ENCODE measurements around the gene KLF16. TPM values are rescaled to one million over a fixed set of nuclear protein-coding genes. Genes with fewer than 3 reads are reported as not detected.

The KLF16 gene
- total and polyA plus RNA-seq, 9 of the 15 experiments (the other 6 are each of a cell fraction or from before 2014, with no cell fraction given): 0.04 to 60.4 (median 6.8) TPM

DNA sequence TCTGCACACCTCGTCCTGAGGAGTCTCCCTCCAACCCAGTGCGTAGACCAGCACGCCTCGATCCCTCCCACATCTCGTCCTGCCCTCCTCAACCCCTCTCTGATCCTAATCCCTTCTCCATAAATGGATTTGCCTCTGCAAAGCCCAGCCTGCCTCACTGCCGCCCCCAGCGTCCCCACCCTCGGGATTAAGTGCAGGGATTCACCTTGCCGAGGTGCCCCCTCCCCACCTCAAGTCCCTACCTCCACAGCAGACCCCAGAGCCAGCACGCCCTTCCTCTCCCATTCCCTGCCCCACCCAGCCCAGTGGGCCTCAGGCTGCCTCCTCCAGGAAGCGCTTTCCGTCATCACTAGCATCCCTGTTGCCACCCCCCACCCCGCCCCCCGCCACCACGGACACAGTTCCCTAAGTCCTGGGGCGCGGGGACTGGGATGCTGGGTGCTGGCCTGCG is 4.0 kb downstream of the KLF16 start:
- BruUV-seq (replicated peaks): no TSS peak
- FAIRE-seq: peak; percentile 70
- H3K9me3 ChIP-seq (replicated peaks; ENCODE audit: control insufficient read depth, insufficient read depth, low read depth, low read length): no peaks in the 10 kb centered on the region
- H3K9me1 ChIP-seq (ENCODE audit: control insufficient read depth, insufficient read depth, low read length): peaks cover 5% of the 10 kb centered on the region
- H4K20me1 ChIP-seq (replicated peaks; ENCODE audit: control insufficient read depth, insufficient read depth, low read length): peaks cover 30% of the 10 kb centered on the region
- H3K79me2 ChIP-seq (ENCODE audit: control insufficient read depth, insufficient read depth, low read length): peaks cover 86% of the 10 kb centered on the region
- ChIA-PET POLR2A (no interaction called here), CTCF (ENCODE audit: low intra/inter-chr PET ratio) (no interaction called here)
- no peaks in the 10 kb centered on the region for H3K27me3 ChIP-seq (ENCODE audit: control insufficient read depth in 2 of 2, insufficient read depth in 2 of 2, low read length in 2 of 2)
- peak overlapping the region in 1 of 2 experiments; percentile 97; a peak in 2 of 4 replicates for H3K9ac ChIP-seq (ENCODE audit: insufficient read depth in 1 of 2, low read depth in 2 of 2, low read length in 2 of 2)
- intact Hi-C loops (cut with micrococcal nuclease): no loop called here
- ATAC-seq: no peak
- H3K4me1 ChIP-seq (replicated peaks in 1 of 2; ENCODE audit: control insufficient read depth in 2 of 2, insufficient read depth in 2 of 2, low read length in 2 of 2): peaks cover 53 to 83% of the 10 kb centered on the region in 2 experiments
- peak overlapping the region; percentile 58; the same call in 1 of the 3 replicates for H3K27ac ChIP-seq (ENCODE audit: extremely low read depth, low read depth, low read length)
- in situ Hi-C loops (cut with MboI): no loop called here
- H2AFZ ChIP-seq (ENCODE audit: low read depth, low read length): no peak overlapping the region
- H3K36me3 ChIP-seq (ENCODE audit: control insufficient read depth, insufficient read depth, low read length): peaks cover 2% of the 10 kb centered on the region; the same call in 1 of the 3 replicates
- H3K4me2 ChIP-seq (ENCODE audit: insufficient read depth, low read length): peak overlapping the region; percentile 82
- WGBS (ENCODE audit: insufficient coverage, low coverage, missing lambda C conversion rate): 12% methylated on average over 12 of the region's 18 CpGs
- peak in 1 of 4 experiments; percentile 54 for DNase-seq (ENCODE audit: extremely low read depth in 1 of 4, low spot score in 3 of 4)
- peak overlapping the region; percentile 95; the same call in 1 of the 2 replicates for H3K4me3 ChIP-seq
- TF ChIP-seq GABPB1 (CRISPR knock-in tag; IDR thresholded peaks at IDR 0.05) (no peak), EHMT2 (IDR thresholded peaks at IDR 0.05) (no peak), EZH2 (IDR thresholded peaks at IDR 0.05; ENCODE audit: borderline replicate concordance, low read depth, low read length) (no peak), MAFK (IDR thresholded peaks at IDR 0.05; ENCODE audit: low read length) (no peak), BDP1 (IDR thresholded peaks at IDR 0.05; ENCODE audit: insufficient read depth, insufficient read length) (no peak), PURB (CRISPR knock-in tag; IDR thresholded peaks at IDR 0.05; ENCODE audit: low read depth) (no peak), BACH1 (tag; IDR thresholded peaks at IDR 0.05) (no peak), HNRNPH1 (optimal IDR thresholded peaks at IDR 0.05; ENCODE audit: low read depth, low read length) (no peak), NR2C1 (IDR thresholded peaks at IDR 0.05) (no peak), NR2C1 (tag; IDR thresholded peaks at IDR 0.05) (no peak), TRIM28 (IDR thresholded peaks at IDR 0.05) (no peak), POLR2A (conservative IDR thresholded peaks at IDR 0.05) (no peak), CREB5 (CRISPR knock-in tag; IDR thresholded peaks at IDR 0.05) (no peak), RBBP5 (IDR thresholded peaks at IDR 0.05; ENCODE audit: borderline replicate concordance, insufficient read depth, low read length, poor library complexity, severe bottlenecking) (peak; percentile 17), KLF13 (tag; IDR thresholded peaks at IDR 0.05; ENCODE audit: borderline replicate concordance, low read depth) (no peak), ZEB2 (IDR thresholded peaks at IDR 0.05) (peak; percentile 30; the same call in 1 of the 2 replicates), KAT7 (CRISPR knock-in tag; IDR thresholded peaks at IDR 0.05; ENCODE audit: borderline replicate concordance) (0 out of 2 replicates have a peak, but pooled peaks have one; percentile 5), DIDO1 (tag; IDR thresholded peaks at IDR 0.05; ENCODE audit: low read depth) (no peak), SREBF1 (IDR thresholded peaks at IDR 0.05; ENCODE audit: borderline replicate concordance, low read depth, low read length) (no peak)
- TF ChIP-seq, protein P1, sequence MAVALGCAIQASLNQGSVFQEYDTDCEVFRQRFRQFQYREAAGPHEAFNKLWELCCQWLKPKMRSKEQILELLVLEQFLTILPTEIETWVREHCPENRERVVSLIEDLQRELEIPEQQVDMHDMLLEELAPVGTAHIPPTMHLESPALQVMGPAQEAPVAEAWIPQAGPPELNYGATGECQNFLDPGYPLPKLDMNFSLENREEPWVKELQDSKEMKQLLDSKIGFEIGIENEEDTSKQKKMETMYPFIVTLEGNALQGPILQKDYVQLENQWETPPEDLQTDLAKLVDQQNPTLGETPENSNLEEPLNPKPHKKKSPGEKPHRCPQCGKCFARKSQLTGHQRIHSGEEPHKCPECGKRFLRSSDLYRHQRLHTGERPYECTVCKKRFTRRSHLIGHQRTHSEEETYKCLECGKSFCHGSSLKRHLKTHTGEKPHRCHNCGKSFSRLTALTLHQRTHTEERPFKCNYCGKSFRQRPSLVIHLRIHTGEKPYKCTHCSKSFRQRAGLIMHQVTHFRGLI (CRISPR knock-in tag; IDR thresholded peaks at IDR 0.05): no peak
- TF ChIP-seq, protein P2, sequence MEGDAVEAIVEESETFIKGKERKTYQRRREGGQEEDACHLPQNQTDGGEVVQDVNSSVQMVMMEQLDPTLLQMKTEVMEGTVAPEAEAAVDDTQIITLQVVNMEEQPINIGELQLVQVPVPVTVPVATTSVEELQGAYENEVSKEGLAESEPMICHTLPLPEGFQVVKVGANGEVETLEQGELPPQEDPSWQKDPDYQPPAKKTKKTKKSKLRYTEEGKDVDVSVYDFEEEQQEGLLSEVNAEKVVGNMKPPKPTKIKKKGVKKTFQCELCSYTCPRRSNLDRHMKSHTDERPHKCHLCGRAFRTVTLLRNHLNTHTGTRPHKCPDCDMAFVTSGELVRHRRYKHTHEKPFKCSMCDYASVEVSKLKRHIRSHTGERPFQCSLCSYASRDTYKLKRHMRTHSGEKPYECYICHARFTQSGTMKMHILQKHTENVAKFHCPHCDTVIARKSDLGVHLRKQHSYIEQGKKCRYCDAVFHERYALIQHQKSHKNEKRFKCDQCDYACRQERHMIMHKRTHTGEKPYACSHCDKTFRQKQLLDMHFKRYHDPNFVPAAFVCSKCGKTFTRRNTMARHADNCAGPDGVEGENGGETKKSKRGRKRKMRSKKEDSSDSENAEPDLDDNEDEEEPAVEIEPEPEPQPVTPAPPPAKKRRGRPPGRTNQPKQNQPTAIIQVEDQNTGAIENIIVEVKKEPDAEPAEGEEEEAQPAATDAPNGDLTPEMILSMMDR (IDR thresholded peaks at IDR 0.05 in 2 of 3, conservative IDR thresholded peaks at IDR 0.05 in 1 of 3; ENCODE audit: insufficient read depth in 2 of 3, low read depth in 1 of 3, low read length in 3 of 3): 0 out of 6 replicates have a peak, but pooled peaks of 1 of the 3 experiments have one; percentile 1
